Measurements from ENCODE around the gene COG7. TPM values are rescaled to one million over a fixed set of nuclear protein-coding genes. Genes with fewer than 3 reads are reported as not detected.

The COG7 gene
- polyA plus RNA-seq, 1 of the 3 experiments (the other 2 are of a cell fraction): 33.0 TPM

GRCh38 chr16:23355106-23355670 is 97.8 kb downstream of the COG7 start:
- H2AFZ ChIP-seq (ENCODE audit: low read depth): no peak overlapping the region
- CTCF ChIA-PET: no interaction called here

More at GRCh38 chr16:23355106-23355670, 97.8 kb downstream of the COG7 start:
- TF ChIP-seq TAF1 (IDR thresholded peaks at IDR 0.05; ENCODE audit: borderline replicate concordance, low read depth, low read length) (no peak), RXRA (IDR thresholded peaks at IDR 0.05; ENCODE audit: borderline replicate concordance, low read depth) (no peak), FOXM1 (IDR thresholded peaks at IDR 0.05; ENCODE audit: low read depth) (no peak), USF2 (IDR thresholded peaks at IDR 0.05; ENCODE audit: borderline replicate concordance, low read depth, low read length) (no peak), FOXJ3 (CRISPR knock-in tag; IDR thresholded peaks at IDR 0.05) (no peak), RFX5 (IDR thresholded peaks at IDR 0.05; ENCODE audit: low read length) (no peak), NRF1 (IDR thresholded peaks at IDR 0.05; ENCODE audit: low read depth, low read length) (no peak), NFIC (IDR thresholded peaks at IDR 0.05; ENCODE audit: borderline replicate concordance) (no peak), MEF2A (IDR thresholded peaks at IDR 0.05; ENCODE audit: borderline replicate concordance, low read depth) (no peak), JUND (IDR thresholded peaks at IDR 0.05) (no peak), ZBTB33 (IDR thresholded peaks at IDR 0.05; ENCODE audit: borderline replicate concordance, low read depth) (no peak), CTCF (IDR thresholded peaks at IDR 0.05) (no peak), USF1 (IDR thresholded peaks at IDR 0.05; ENCODE audit: borderline replicate concordance, low read depth) (no peak), REST (IDR thresholded peaks at IDR 0.05; ENCODE audit: low read depth, low read length) (no peak), GABPA (IDR thresholded peaks at IDR 0.05; ENCODE audit: low read depth) (no peak)
- Histone ChIP-seq H3K36me3 (replicated peaks in 1 of 2; ENCODE audit: control insufficient read depth in 1 of 2, insufficient read depth in 2 of 2, low read length in 1 of 2) (no peaks in the 10 kb centered on the region), H3K27ac (ENCODE audit: low read depth in 2 of 2, low read length in 1 of 2) (no peak overlapping the region), H3K9ac (no peak overlapping the region), H3F3A (replicated peaks; ENCODE audit: insufficient read depth) (no peaks in the 10 kb centered on the region), H3K9me2 (no peaks in the 10 kb centered on the region), H3K4me2 (no peak overlapping the region), H3K4me3 (ENCODE audit: low read depth in 2 of 2, low read length in 1 of 2) (no peak overlapping the region), H3K4me1 (ENCODE audit: control insufficient read depth in 1 of 2, insufficient read depth in 2 of 2, low read depth in 1 of 2, low read length in 1 of 2) (no peaks in the 10 kb centered on the region), H3K79me2 (ENCODE audit: insufficient read depth) (no peaks in the 10 kb centered on the region), H3K27me3 (ENCODE audit: insufficient read depth) (no peaks in the 10 kb centered on the region), H3K9me3 (no peaks in the 10 kb centered on the region), H4K20me1 (ENCODE audit: insufficient read depth) (no peaks in the 10 kb centered on the region)
- 57% methylated on average over 7 of the region's 13 CpGs for WGBS (ENCODE audit: low lambda C conversion rate)
- DNase-seq: no peak
- POLR2A ChIA-PET: no interaction called here
